ENCODE data around the gene DNAAF1.
"Not testable (repeated sequence)": the region's sequence is repeated elsewhere in the genome, so short reads cannot be mapped to it uniquely, and the experiment has no call there.

Gene DNAAF1

GRCh38 chr16:84214451-84215066, 69.5 kb downstream of the DNAAF1 start:
- no peak for DNase-seq

GRCh38 chr16:84215531-84215930, 70.4 kb downstream of the DNAAF1 start:
- no peak for DNase-seq

GRCh38 chr16:84216144-84216543, 71.0 kb downstream of the DNAAF1 start:
- not testable (repeated sequence) for DNase-seq

GRCh38 chr16:84218176-84218823, 73.2 kb downstream of the DNAAF1 start:
- no peak for DNase-seq

GRCh38 chr16:84218956-84219355, 73.8 kb downstream of the DNAAF1 start:
- no peak for DNase-seq

- no peak for DNase-seq
Measured at GRCh38 chr16:84220851-84221250, 75.7 kb downstream of the DNAAF1 start.

- DNase-seq = no peak
Measured at GRCh38 chr16:84223456-84223855, 78.3 kb downstream of the DNAAF1 start.

GRCh38 chr16:84224554-84224953, 79.4 kb downstream of the DNAAF1 start:
- DNase-seq = no peak

GRCh38 chr16:84225126-84225525, 80.0 kb downstream of the DNAAF1 start:
- no peak for DNase-seq

GRCh38 chr16:84225571-84225970, 80.5 kb downstream of the DNAAF1 start:
- DNase-seq = no peak

- no peak for DNase-seq
Measured at GRCh38 chr16:84226026-84226425, 80.9 kb downstream of the DNAAF1 start.

Data from DMS53 (cell line).